ENCODE data around the gene OPCML.

Gene OPCML

DNA sequence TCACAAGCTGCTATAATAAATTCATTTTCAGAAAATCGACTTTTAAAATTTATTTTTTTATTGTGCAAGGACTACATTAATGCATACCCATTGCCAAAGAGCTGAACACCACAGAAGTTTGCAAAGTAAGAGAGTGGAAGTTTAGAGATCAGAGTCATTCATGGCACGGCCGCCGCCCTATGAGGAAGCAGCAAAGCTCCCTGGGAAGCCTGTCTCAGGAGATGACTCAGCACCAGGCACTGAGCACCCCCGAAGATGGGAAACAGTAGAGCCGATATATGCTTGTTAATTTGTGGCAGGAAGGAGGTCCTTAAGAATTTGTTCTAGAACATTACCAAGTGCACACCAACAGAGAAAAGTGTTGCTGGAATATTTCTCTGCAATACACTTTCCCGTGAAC lies 693.7 kb downstream of the OPCML start:
- H3K27ac ChIP-seq = no peak overlapping the region
- no peak for TF ChIP-seq ZFX (IDR thresholded peaks at IDR 0.05; ENCODE audit: borderline replicate concordance)
- TF ChIP-seq, protein P1, sequence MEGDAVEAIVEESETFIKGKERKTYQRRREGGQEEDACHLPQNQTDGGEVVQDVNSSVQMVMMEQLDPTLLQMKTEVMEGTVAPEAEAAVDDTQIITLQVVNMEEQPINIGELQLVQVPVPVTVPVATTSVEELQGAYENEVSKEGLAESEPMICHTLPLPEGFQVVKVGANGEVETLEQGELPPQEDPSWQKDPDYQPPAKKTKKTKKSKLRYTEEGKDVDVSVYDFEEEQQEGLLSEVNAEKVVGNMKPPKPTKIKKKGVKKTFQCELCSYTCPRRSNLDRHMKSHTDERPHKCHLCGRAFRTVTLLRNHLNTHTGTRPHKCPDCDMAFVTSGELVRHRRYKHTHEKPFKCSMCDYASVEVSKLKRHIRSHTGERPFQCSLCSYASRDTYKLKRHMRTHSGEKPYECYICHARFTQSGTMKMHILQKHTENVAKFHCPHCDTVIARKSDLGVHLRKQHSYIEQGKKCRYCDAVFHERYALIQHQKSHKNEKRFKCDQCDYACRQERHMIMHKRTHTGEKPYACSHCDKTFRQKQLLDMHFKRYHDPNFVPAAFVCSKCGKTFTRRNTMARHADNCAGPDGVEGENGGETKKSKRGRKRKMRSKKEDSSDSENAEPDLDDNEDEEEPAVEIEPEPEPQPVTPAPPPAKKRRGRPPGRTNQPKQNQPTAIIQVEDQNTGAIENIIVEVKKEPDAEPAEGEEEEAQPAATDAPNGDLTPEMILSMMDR (IDR thresholded peaks at IDR 0.05) = no peak

DNA sequence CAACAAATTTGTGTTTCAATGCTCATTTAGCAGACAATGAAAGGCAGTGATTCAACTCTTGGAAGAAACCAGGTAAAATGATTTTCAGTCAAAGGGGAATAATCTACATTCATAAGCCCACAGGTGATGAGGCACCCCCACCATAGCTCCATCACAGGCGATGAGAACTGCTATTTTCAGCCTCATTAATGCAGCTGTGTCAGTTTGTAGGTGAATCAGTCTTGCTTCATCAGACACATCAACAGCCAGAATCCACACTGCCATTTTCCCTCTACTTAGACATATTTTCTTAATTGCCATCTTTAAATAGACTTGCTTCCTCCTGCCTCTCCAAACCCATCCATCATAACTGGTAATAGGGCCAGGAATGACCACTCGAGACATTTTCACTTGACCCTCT lies 701.0 kb downstream of the OPCML start:
- TF ChIP-seq ZFX (IDR thresholded peaks at IDR 0.05; ENCODE audit: borderline replicate concordance) = no peak
- TF ChIP-seq, protein P1 (IDR thresholded peaks at IDR 0.05) = no peak
- no peak overlapping the region for H3K27ac ChIP-seq

DNA sequence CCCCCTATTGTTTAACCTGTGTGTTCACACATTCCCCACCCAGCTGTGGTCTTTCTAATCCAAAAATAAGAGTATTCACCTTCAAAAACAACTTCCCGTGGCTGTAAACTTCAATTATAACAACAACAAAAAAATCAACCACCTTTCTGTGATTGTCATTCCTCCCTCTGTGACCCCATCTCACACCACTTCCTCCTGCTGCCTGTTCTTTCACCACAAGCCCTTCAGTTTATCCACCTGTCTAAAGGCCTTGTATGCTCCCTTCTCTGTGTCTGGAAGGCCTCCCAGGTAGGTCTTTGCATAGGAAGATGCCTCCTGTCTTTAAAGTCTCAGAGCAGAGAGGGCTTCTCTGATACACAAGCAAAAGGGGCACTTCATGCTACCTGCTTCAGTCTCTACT lies 707.7 kb downstream of the OPCML start:
- no peak overlapping the region for H3K27ac ChIP-seq
- TF ChIP-seq ZFX (IDR thresholded peaks at IDR 0.05; ENCODE audit: borderline replicate concordance) = no peak
- TF ChIP-seq, protein P1 (IDR thresholded peaks at IDR 0.05) = no peak

DNA sequence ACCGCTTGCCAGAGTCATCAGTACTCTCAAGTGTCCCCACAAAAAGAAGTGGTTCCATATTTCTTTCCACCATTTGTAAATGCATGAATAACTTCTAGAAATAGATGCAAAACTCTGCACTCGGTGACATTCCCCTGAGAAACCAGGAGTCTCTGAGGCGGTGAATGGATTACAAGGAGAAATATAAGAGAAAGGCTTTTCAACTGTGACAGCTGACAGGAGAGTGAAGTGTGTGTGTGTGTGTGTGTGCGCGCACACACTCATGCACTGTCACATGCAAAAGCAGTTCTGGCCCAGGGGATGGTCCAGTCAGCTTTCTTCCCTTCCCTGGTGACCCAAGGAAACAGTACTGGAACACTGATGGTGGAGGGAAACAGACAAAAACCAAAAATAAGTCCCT lies 710.0 kb downstream of the OPCML start:
- H3K27ac ChIP-seq = no peak overlapping the region
- TF ChIP-seq, protein P1 (IDR thresholded peaks at IDR 0.05) = no peak
- TF ChIP-seq ZFX (IDR thresholded peaks at IDR 0.05; ENCODE audit: borderline replicate concordance) = no peak

DNA sequence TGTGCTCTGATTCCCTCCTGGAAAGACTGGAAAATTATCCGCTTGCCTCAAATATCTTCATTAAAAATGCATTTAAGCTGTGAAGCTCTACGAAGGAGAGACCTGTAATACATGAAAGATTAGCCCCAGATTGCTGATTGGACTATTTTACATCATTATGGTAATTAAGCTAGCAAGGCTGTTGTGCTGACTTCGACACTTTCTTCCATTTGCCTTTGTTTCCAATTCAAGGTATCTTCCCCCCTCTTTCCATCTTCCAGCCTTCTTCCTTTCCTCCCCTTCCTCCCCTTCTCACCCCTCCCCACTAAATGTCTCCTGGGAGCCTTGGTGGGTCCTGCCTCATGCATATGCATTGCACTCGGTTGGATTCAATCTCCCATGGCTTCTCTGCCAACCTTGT lies 710.8 kb downstream of the OPCML start:
- no peak for TF ChIP-seq ZFX (IDR thresholded peaks at IDR 0.05; ENCODE audit: borderline replicate concordance)
- TF ChIP-seq, protein P1 (IDR thresholded peaks at IDR 0.05) = no peak

DNA sequence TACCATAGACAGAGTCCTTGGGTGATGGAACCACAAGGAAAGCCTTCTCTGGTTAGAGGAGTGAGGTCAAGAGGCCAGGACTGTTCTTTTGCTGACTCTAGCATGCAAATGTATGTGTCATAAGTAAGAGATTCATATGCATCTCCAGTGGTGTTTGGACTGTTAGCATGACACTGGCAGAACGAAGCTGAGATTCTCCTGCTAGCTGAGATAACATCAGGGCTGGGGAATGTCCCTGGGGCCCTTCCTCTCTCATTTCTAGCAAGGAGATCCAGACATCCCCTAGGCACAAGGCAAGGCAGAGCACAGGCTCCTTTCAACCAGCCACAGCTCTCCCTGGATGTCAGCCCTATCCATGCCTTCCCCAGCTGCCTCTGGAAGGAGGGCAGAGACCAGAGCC lies 711.3 kb downstream of the OPCML start:
- H3K27ac ChIP-seq = no peak overlapping the region

More for the DNA sequence above, 710.8 kb downstream of the OPCML start:
- H3K27ac ChIP-seq = no peak overlapping the region

DNA sequence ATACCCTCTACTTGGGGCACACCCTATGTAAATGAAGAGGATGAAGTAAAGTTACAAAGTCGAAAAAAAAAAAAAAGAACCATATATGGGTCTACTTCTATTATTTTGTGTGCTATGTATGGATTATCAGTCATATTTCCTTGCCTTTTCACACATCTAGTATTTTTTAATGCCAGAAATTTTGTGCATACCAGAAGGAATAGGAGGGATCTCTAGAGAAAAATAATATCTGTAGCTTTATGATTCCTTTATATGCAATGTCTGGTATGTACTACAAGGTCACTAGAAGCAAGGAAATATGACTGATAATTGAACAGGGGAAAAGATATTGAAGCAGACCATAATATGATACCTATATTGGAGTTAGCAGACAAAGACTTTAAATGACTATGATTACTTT lies 713.4 kb downstream of the OPCML start:
- TF ChIP-seq, protein P1 (IDR thresholded peaks at IDR 0.05) = no peak
- TF ChIP-seq ZFX (IDR thresholded peaks at IDR 0.05; ENCODE audit: borderline replicate concordance) = no peak

More for the DNA sequence above, 711.3 kb downstream of the OPCML start:
- TF ChIP-seq, protein P1 (IDR thresholded peaks at IDR 0.05) = no peak
- TF ChIP-seq ZFX (IDR thresholded peaks at IDR 0.05; ENCODE audit: borderline replicate concordance) = no peak

More for the DNA sequence above, 713.4 kb downstream of the OPCML start:
- H3K27ac ChIP-seq = no peak overlapping the region
